T-cell (primary cell): Measurements from ENCODE around the gene URB1. TPM values are rescaled to one million over a fixed set of nuclear protein-coding genes. Genes with fewer than 3 reads are reported as not detected.

ENCODE experiments used
- ATAC-seq, 4 experiments: fragments of 200-7000 bp in 3 of 4; fragments of 150-1000 bp in 1 of 4; cut with Tn5 transposase; replicated peaks in 1 of 4; 1 replicate in 3 of 4; 2 replicates in 1 of 4; pipeline ENCODE4 v1.10.0; 2021; ENCODE audit warnings: moderate library complexity in 3 of 4, mild to moderate bottlenecking in 2 of 4, moderate number of reproducible peaks in 1 of 4
- CTCF ChIA-PET, 2 donors: fragments of 300-600 bp; sonication (Branson Sonifier 250); formaldehyde crosslinking; loops; one replicate each; lab custom pipeline; 2022; ENCODE audit warnings: antibody characterized with exemption in 2 of 2; lab: Charles Lee
- POLR2A ChIA-PET, 2 donors: fragments of 300-600 bp; sonication (Branson Sonifier 250); formaldehyde crosslinking; loops; one replicate each; lab custom pipeline; 2022; ENCODE audit warnings: antibody characterized with exemption in 2 of 2; lab: Charles Lee
- DNase-seq, 35 experiments: peaks; one replicate each; pipeline versions ENCODE4 v3.0.0 to v3.0.0-alpha.2; 2013 to 2023
- H3K27ac ChIP-seq: one replicate; pipeline ENCODE4 v1.5.1; 2013; ENCODE audit warnings: low read length
- H3K27me3 ChIP-seq, 2 experiments: replicated peaks in 1 of 2; 1 replicate in 1 of 2; 2 replicates in 1 of 2; pipeline versions ENCODE4 v1.6.1 to v1.7.0; 2013; ENCODE audit warnings: low read length in 1 of 2, mixed read lengths in 1 of 2; ENCODE audit not compliant: control insufficient read depth in 2 of 2, insufficient read depth in 2 of 2; ENCODE audit errors: extremely low read depth in 1 of 2
- H3K36me3 ChIP-seq, 2 donors: 1 replicate in 1 of 2; 2 replicates in 1 of 2; pipeline versions ENCODE4 v1.6.1 to v1.7.0; 2013; ENCODE audit warnings: low read length in 1 of 2; ENCODE audit not compliant: control insufficient read depth in 2 of 2, insufficient read depth in 1 of 2; ENCODE audit errors: extremely low read depth in 1 of 2
- H3K4me1 ChIP-seq, 2 experiments: 1 replicate in 1 of 2; 2 replicates in 1 of 2; pipeline versions ENCODE4 v1.6.1 to v1.7.0; 2013; ENCODE audit warnings: low read length in 2 of 2, mixed read lengths in 1 of 2; ENCODE audit not compliant: insufficient read depth in 2 of 2, control insufficient read depth in 1 of 2; ENCODE audit errors: extremely low read depth in 1 of 2
- H3K4me3 ChIP-seq, 2 donors: 1 replicate in 1 of 2; 2 replicates in 1 of 2; pipeline versions ENCODE4 v1.5.1 to v1.7.0; 2013; ENCODE audit warnings: mild to moderate bottlenecking in 2 of 2, low read length in 1 of 2, moderate library complexity in 1 of 2; ENCODE audit not compliant: control insufficient read depth in 1 of 2; ENCODE audit errors: extremely low read depth in 1 of 2
- H3K9me3 ChIP-seq: 2 replicates; pipeline ENCODE4 v1.7.0; 2013
- H3K27ac Mint-ChIP-seq, 2 donors: one replicate each; pipeline ENCODE4 v1.8.0; 2020 to 2021; ENCODE audit warnings: mild to moderate bottlenecking in 2 of 2, mixed read lengths in 2 of 2
- H3K27me3 Mint-ChIP-seq, 2 donors: one replicate each; pipeline ENCODE4 v1.8.0; 2021 to 2022; ENCODE audit warnings: mixed read lengths in 2 of 2
- H3K36me3 Mint-ChIP-seq: one replicate; pipeline ENCODE4 v1.8.0; 2021; ENCODE audit warnings: mixed read lengths
- H3K4me1 Mint-ChIP-seq, 3 donors: one replicate each; pipeline ENCODE4 v1.8.0; 2020 to 2022; ENCODE audit warnings: mixed read lengths in 3 of 3, mild to moderate bottlenecking in 1 of 3
- H3K4me3 Mint-ChIP-seq, 3 donors: one replicate each; pipeline ENCODE4 v1.8.0; 2020 to 2022; ENCODE audit warnings: mild to moderate bottlenecking in 3 of 3, mixed read lengths in 3 of 3, moderate library complexity in 3 of 3
- H3K9me3 Mint-ChIP-seq, 3 donors: one replicate each; pipeline ENCODE4 v1.8.0; 2020 to 2022; ENCODE audit warnings: mixed read lengths in 3 of 3
- WGBS: methylation state at CpG from one replicate; pipeline ENCODE4 v1.1.5; 2013; ENCODE audit warnings: missing lambda C conversion rate; ENCODE audit not compliant: insufficient coverage; 5-methylcytosine and 5-hydroxymethylcytosine counted together
- total RNA-seq, 35 experiments: library from RNA in 6 of 35; stranded (reverse) in 6 of 35; fragments of 120-200 nt in 1 of 35; gene quantifications; one replicate each; pipeline versions ENCODE4 v1.2.1 to v1.2.4 and lab custom pipeline; 2013 to 2026

URB1 gene
- total RNA-seq, 5 donors from 2014 or later (not counting 1 experiment from before 2014, with no cell fraction given), result 13.4 to 20.2 (median 18.9) TPM

DNA sequence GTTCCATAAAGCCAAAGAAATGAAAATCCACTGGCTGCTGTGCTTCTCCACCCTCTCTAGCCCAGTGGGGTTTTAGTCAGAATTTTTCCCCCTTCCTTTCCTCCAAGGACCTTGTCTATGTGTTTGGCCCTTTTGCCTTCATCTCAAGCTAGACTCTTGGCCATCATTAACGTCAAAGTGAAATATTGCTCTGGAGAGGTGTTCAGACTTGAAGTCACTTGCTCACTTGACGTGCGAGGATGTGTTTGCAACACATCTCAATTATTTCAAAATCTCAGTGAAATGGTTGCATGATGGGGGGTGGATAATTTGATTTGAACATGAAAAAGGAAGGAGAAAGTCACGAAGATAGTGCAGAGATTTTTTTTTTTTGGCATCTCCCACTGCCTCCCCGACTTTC lies 33.3 kb upstream of the URB1 start:
- Mint-ChIP-seq H3K9me3 (peaks cover 0 to 8% (median 4%) of the 10 kb centered on the region in 3 donors), H3K27me3 (no peaks in the 10 kb centered on the region), H3K36me3 (peaks cover 14% of the 10 kb centered on the region), H3K27ac (no peak overlapping the region), H3K4me1 (peaks cover 0 to 7% (median 5%) of the 10 kb centered on the region in 3 donors), H3K4me3 (no peak overlapping the region)
- POLR2A ChIA-PET, result no interaction called here
- DNase-seq (no peak), ATAC-seq (no peak)
- Histone ChIP-seq H3K4me1 (no peaks in the 10 kb centered on the region), H3K27ac (no peak overlapping the region), H3K9me3 (no peaks in the 10 kb centered on the region), H3K36me3 (peaks cover 0 to 3% of the 10 kb centered on the region in 2 donors), H3K27me3 (no peaks in the 10 kb centered on the region), H3K4me3 (no peak overlapping the region)
- CTCF ChIA-PET, result no interaction called here
- no CpG with 5 or more reads among the region's 5 CpGs for WGBS

DNA sequence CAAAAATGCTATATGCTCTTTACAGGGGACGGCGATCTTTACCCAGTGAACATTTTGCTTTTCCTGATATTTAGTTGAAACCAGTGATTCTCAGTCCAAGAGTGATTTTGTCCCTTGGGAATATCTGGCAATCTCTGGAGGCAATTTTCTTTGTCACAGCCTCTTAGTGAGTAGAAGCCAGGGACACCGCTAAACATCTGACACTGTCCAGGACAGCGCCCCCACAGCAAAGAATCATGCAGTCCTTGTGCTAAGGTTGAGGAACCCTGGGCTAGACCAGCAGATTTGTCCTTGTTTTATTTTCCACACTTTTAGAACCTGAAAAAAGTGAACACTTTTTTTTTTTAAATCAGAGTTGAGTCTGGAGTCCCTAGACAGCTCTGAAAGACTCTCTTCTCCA lies 32.8 kb upstream of the URB1 start:
- Histone ChIP-seq H3K9me3 (no peaks in the 10 kb centered on the region), H3K36me3 (peaks cover 0 to 4% of the 10 kb centered on the region in 2 donors), H3K4me3 (no peak overlapping the region), H3K27ac (no peak overlapping the region), H3K4me1 (no peaks in the 10 kb centered on the region), H3K27me3 (no peaks in the 10 kb centered on the region)
- no peak overlapping the region for H3K27ac Mint-ChIP-seq
- no peaks in the 10 kb centered on the region for H3K27me3 Mint-ChIP-seq
- H3K36me3 Mint-ChIP-seq, result peaks cover 14% of the 10 kb centered on the region
- ATAC-seq (no peak), DNase-seq (no peak)
- ChIA-PET POLR2A (no interaction called here), CTCF (no interaction called here)
- peaks cover 0 to 8% (median 4%) of the 10 kb centered on the region in 3 donors for H3K9me3 Mint-ChIP-seq
- WGBS, result 100% methylated on average over 2 of the region's 4 CpGs
- H3K4me1 Mint-ChIP-seq, result peaks cover 0 to 7% (median 5%) of the 10 kb centered on the region in 3 donors
- no peak overlapping the region for H3K4me3 Mint-ChIP-seq

DNA sequence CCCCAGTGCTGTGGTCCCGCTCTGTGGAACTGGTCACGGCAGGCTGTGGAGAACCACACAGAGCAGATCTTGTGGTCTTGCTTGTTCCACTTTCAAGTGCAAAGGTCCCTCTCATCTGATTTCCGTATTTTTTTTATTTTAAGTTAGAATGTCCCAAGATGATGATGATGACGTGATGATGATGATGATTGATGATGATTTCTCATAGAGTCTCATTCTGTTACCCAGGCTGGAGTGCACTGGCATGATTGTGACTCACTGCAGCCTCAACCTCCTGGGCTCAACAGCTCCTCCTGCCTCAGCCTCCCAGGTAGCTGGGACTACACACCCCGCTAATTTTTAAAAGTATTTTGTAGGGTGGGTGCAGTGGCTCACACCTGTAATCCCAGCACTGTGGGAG lies 31.9 kb upstream of the URB1 start:
- H3K27ac ChIP-seq, result no peak overlapping the region
- no peak overlapping the region for H3K27ac Mint-ChIP-seq
- no peak overlapping the region for H3K4me3 Mint-ChIP-seq
- H3K27me3 ChIP-seq, result no peaks in the 10 kb centered on the region
- no peak overlapping the region for H3K4me3 ChIP-seq
- DNase-seq (no peak), ATAC-seq (no peak)
- POLR2A ChIA-PET, result no interaction called here
- peaks cover 11% of the 10 kb centered on the region for H3K36me3 Mint-ChIP-seq
- peaks cover 0 to 4% (median 2%) of the 10 kb centered on the region in 3 donors for H3K9me3 Mint-ChIP-seq
- WGBS, result no CpG with 5 or more reads among the region's 5 CpGs
- CTCF ChIA-PET, result interaction anchor here in 1 of 2 donors (0.7 kb wide), 1 partner anchor 210 kb away, joined by 15 read pairs; no protein-coding TSS in a partner anchor
- H3K36me3 ChIP-seq, result peaks cover 0 to 5% of the 10 kb centered on the region in 2 donors
- no peaks in the 10 kb centered on the region for H3K4me1 ChIP-seq
- H3K4me1 Mint-ChIP-seq, result peaks cover 0 to 7% (median 5%) of the 10 kb centered on the region in 3 donors
- H3K9me3 ChIP-seq, result no peaks in the 10 kb centered on the region
- H3K27me3 Mint-ChIP-seq, result no peaks in the 10 kb centered on the region

DNA sequence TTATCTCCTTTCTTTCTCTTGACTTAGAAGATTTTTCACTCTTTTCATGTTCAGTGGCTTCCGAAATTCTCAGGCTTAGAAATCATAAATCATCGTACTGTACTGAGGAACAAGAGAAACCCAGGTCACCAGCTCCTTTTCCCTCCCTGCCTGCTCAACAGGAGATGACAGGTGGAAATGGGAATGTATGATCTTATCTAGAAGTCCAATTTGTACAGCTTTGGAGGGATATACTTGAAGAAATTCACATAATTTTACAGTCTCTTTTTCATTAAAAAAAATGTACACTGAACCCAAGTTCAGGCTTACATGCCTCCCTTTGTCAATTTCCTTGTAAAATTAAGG lies 31.4 kb upstream of the URB1 start:
- no peak overlapping the region for H3K27ac Mint-ChIP-seq
- Histone ChIP-seq H3K36me3 (peaks cover 0 to 5% of the 10 kb centered on the region in 2 donors), H3K27ac (no peak overlapping the region), H3K9me3 (no peaks in the 10 kb centered on the region), H3K4me1 (no peaks in the 10 kb centered on the region), H3K4me3 (no peak overlapping the region), H3K27me3 (no peaks in the 10 kb centered on the region)
- H3K36me3 Mint-ChIP-seq, result peaks cover 11% of the 10 kb centered on the region
- no peak overlapping the region for H3K4me3 Mint-ChIP-seq
- peaks cover 0 to 4% (median 2%) of the 10 kb centered on the region in 3 donors for H3K9me3 Mint-ChIP-seq
- CTCF ChIA-PET, result no interaction called here
- no peak for ATAC-seq
- POLR2A ChIA-PET, result no interaction called here
- H3K27me3 Mint-ChIP-seq, result no peaks in the 10 kb centered on the region
- no peak for DNase-seq
- H3K4me1 Mint-ChIP-seq, result peaks cover 0 to 7% (median 5%) of the 10 kb centered on the region in 3 donors
- no CpG with 5 or more reads among the region's 2 CpGs for WGBS

DNA sequence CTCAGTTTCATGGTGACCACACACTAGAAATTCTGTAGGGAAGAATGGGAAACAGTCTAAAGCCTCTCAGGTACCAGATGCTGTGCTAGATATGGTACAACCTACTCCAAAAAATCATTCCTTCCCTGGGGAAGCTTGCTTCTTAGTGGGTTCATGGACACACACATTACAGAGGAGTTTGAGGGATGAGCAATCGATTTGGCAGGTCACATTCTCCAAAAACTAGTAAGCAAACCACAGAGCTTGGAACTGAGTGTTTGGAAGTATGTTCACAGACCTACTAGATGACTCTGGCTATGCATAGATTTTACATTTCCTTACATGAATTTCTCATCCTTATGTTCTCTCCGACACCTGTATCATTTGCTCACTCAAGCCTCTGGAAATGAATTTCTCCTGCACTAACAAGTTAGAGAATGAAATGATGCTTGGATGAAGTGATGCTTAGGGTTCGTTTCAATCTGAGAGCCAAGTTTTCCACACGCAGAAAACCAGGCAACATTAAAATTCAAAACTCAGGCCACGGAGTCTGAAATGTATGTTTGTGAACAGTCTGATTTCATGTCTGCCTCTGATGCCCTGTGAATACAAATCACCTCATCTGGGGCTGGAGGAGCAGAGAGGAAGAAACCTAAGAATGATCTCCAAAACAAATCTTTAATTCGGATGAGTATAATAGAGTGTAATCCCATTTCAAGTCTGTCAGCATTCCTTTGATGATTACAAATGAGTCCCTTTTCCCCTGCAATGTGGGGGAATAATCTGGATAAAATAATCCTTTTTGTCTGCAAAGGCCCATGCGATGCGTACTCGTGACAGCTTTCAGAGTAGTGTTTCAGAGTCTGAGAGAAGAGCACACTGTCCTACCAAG lies 30.7 kb upstream of the URB1 start:
- DNase-seq (no peak), ATAC-seq (no peak)
- ChIA-PET CTCF (no interaction called here), POLR2A (interaction anchor here in 1 of 2 donors (0.7 kb wide), 1 partner anchor 23 kb away, joined by 5 read pairs; no protein-coding TSS in a partner anchor)
- Mint-ChIP-seq H3K4me1 (peaks cover 0 to 7% (median 5%) of the 10 kb centered on the region in 3 donors), H3K36me3 (peaks cover 11% of the 10 kb centered on the region), H3K27me3 (no peaks in the 10 kb centered on the region), H3K4me3 (no peak overlapping the region), H3K9me3 (peaks cover 0 to 4% (median 2%) of the 10 kb centered on the region in 3 donors), H3K27ac (no peak overlapping the region)
- H3K36me3 ChIP-seq, result peaks cover 0 to 5% of the 10 kb centered on the region in 2 donors
- no peaks in the 10 kb centered on the region for H3K27me3 ChIP-seq
- H3K4me1 ChIP-seq, result no peaks in the 10 kb centered on the region
- H3K4me3 ChIP-seq, result no peak overlapping the region
- WGBS, result no CpG with 5 or more reads among the region's 9 CpGs
- H3K9me3 ChIP-seq, result no peaks in the 10 kb centered on the region
- H3K27ac ChIP-seq, result no peak overlapping the region

DNA sequence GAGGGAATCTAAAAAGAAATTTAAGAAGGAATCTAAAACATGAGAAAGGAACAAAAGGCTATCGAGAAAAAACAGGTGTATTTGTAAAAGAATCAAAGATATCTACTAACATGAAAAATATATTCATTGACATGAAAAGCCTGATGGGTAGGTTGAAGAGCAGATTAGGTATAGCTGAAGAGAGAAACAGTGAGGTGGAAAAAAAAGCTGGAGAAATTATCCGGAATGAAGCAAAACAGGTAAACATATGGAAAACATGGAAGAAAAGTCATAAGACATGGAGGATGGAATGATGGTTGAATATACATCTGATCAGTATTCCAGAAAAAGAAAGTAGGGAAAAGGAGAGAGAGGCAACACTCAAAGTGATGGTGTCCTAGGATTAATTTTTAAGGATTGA lies 29.3 kb upstream of the URB1 start:
- H3K36me3 Mint-ChIP-seq, result peaks cover 11% of the 10 kb centered on the region
- ChIA-PET POLR2A (no interaction called here), CTCF (interaction anchor here in 1 of 2 donors (0.8 kb wide), 1 partner anchor 334 kb away, joined by 6 read pairs; no protein-coding TSS in a partner anchor)
- H3K4me1 Mint-ChIP-seq, result peaks cover 0 to 8% (median 7%) of the 10 kb centered on the region in 3 donors
- H3K4me1 ChIP-seq, result no peaks in the 10 kb centered on the region
- peak overlapping the region in 1 of 2 donors; percentile 17 for H3K27ac Mint-ChIP-seq
- H3K27ac ChIP-seq, result no peak overlapping the region
- 100% methylated on average over 1 of the region's 2 CpGs for WGBS
- H3K4me3 ChIP-seq, result no peak overlapping the region
- H3K36me3 ChIP-seq, result peaks cover 0 to 5% of the 10 kb centered on the region in 2 donors
- peaks cover 0 to 4% (median 2%) of the 10 kb centered on the region in 3 donors for H3K9me3 Mint-ChIP-seq
- DNase-seq, result no peak
- H3K27me3 Mint-ChIP-seq, result no peaks in the 10 kb centered on the region
- ATAC-seq, result no peak
- H3K4me3 Mint-ChIP-seq, result no peak overlapping the region
- no peaks in the 10 kb centered on the region for H3K27me3 ChIP-seq
- H3K9me3 ChIP-seq, result no peaks in the 10 kb centered on the region
